ENCODE measurements around the gene MRPL53. TPM values are rescaled to one million over a fixed set of nuclear protein-coding genes. Genes with fewer than 3 reads are reported as not detected.

MRPL53 gene
- total and polyA plus RNA-seq, 2 of the 8 experiments (the other 6 are each of a cell fraction or from before 2014, with no cell fraction given): 36.6 to 46.3 TPM

- H3K18ac ChIP-seq (ENCODE audit: extremely low read depth, low read length): no peak overlapping the region
- H4K91ac ChIP-seq (replicated peaks; ENCODE audit: insufficient read length, low read length): no peak overlapping the region
- H3K27me3 ChIP-seq (replicated peaks in 1 of 4; ENCODE audit: control insufficient read depth in 3 of 4, extremely low read depth in 1 of 4, insufficient read depth in 3 of 4, low read length in 3 of 4): 0 out of 7 replicates have a peak, but pooled peaks cover 0 to 2% (median 0%) of the 10 kb centered on the region in 4 experiments
- no peak overlapping the region for H4K5ac ChIP-seq (ENCODE audit: insufficient read length, low read depth, low read length)
- no peak overlapping the region for H2BK20ac ChIP-seq (ENCODE audit: low read length)
- WGBS, 2 experiments (ENCODE audit: extremely low coverage in 1 of 2, insufficient coverage in 1 of 2, insufficient read length in 1 of 2, insufficient replicate concordance in 2 of 2, low coverage in 1 of 2, low lambda C conversion rate in 2 of 2, missing lambda C conversion rate in 1 of 2): 88% methylated on average over 10 of the region's 14 CpGs; no CpG with 5 or more reads in 1 of the 2 experiments
- no peak overlapping the region for H3K23ac ChIP-seq (ENCODE audit: insufficient read length)
- H3K4me2 ChIP-seq (ENCODE audit: insufficient read depth in 1 of 2, low read depth in 2 of 2, low read length in 2 of 2): no peak overlapping the region
- H3K4me1 ChIP-seq (replicated peaks in 1 of 4; ENCODE audit: control insufficient read depth in 3 of 4, insufficient read depth in 4 of 4, low read length in 3 of 4): peaks cover 0 to 5% (median 2%) of the 10 kb centered on the region in 4 experiments; a peak in 3 of 7 replicates
- H2AFZ ChIP-seq (ENCODE audit: low read length): no peak overlapping the region
- peaks cover 8% of the 10 kb centered on the region for H3K23me2 ChIP-seq (ENCODE audit: low read depth, low read length)
- no peak overlapping the region for H2BK12ac ChIP-seq (ENCODE audit: low read depth, low read length)
- H3K9ac ChIP-seq (replicated peaks in 1 of 4; ENCODE audit: extremely low read depth in 1 of 4, low read depth in 3 of 4, low read length in 3 of 4): no peak overlapping the region
- peaks cover 13 to 62% (median 47%) of the 10 kb centered on the region in 4 experiments; a peak in 7 of 8 replicates for H3K36me3 ChIP-seq (ENCODE audit: control insufficient read depth in 2 of 4, insufficient read depth in 4 of 4, low read length in 3 of 4)
- no peaks in the 10 kb centered on the region for H3K9me3 ChIP-seq (ENCODE audit: insufficient read depth in 2 of 2, low read depth in 1 of 2, low read length in 1 of 2)
- H3K27ac ChIP-seq (ENCODE audit: low read depth, low read length): no peak overlapping the region
- peaks cover 4% of the 10 kb centered on the region; the same call in 1 of the 2 replicates for H3K79me1 ChIP-seq (ENCODE audit: low read depth, low read length)
- CTCF ChIA-PET (ENCODE audit: partially characterized antibody): interaction anchor here (0.9 kb wide), 2 partner anchors 13 to 34 kb away, joined by 3 read pairs; no protein-coding TSS in a partner anchor
- no peak overlapping the region for H3K56ac ChIP-seq (replicated peaks; ENCODE audit: insufficient read length, low read depth, low read length)
- FAIRE-seq (no peak), DNase-seq (ENCODE audit: low read depth in 1 of 2, low spot score in 2 of 2) (no peak)
- POLR2A ChIA-PET (ENCODE audit: partially characterized antibody): interaction anchor here (2.0 to 5.5 kb wide), 3 partner anchors 10 to 18 kb away, joined by 6 to 42 read pairs (median 27); no protein-coding TSS in a partner anchor
- no peak overlapping the region for H3K4ac ChIP-seq (replicated peaks; ENCODE audit: insufficient read length, low read depth, low read length)
- H2AK5ac ChIP-seq (ENCODE audit: low read depth, low read length): no peak overlapping the region
- H3K79me2 ChIP-seq (ENCODE audit: control insufficient read depth in 1 of 2, insufficient read depth in 2 of 2, low read length in 2 of 2): no peaks in the 10 kb centered on the region
- no peak overlapping the region for H3K4me3 ChIP-seq (ENCODE audit: extremely low read depth in 1 of 4, insufficient read depth in 2 of 4, low read depth in 3 of 4, low read length in 4 of 4)
- H3K14ac ChIP-seq (ENCODE audit: insufficient read length): no peak overlapping the region
- H2BK120ac ChIP-seq (replicated peaks; ENCODE audit: low read depth, low read length): no peak overlapping the region
- H2BK5ac ChIP-seq (ENCODE audit: low read depth, low read length): no peak overlapping the region
- no peak overlapping the region for H2BK15ac ChIP-seq (ENCODE audit: low read length)
- no peak for TF ChIP-seq SAP30 (IDR thresholded peaks at IDR 0.05; ENCODE audit: insufficient read depth, insufficient replicate concordance, low read length)
- TF ChIP-seq NRF1 (IDR thresholded peaks at IDR 0.05; ENCODE audit: low read depth, low read length): no peak
- no peak for TF ChIP-seq EZH2 (IDR thresholded peaks at IDR 0.05; ENCODE audit: low read depth, low read length, severe bottlenecking)
- no peak for TF ChIP-seq KDM5A (IDR thresholded peaks at IDR 0.05; ENCODE audit: low read length)
- no peak for TF ChIP-seq SRF (IDR thresholded peaks at IDR 0.05; ENCODE audit: low read depth, low read length)
- peaks cover 4 to 18% of the 10 kb centered on the region in 2 experiments for H4K20me1 ChIP-seq (replicated peaks in 1 of 2; ENCODE audit: control insufficient read depth in 1 of 2, insufficient read depth in 2 of 2, low read length in 2 of 2)
- no peak overlapping the region for H4K8ac ChIP-seq (ENCODE audit: extremely low read depth, insufficient read depth, low read length)
Observed at GRCh38 chr2:74426181-74426758, 46.2 kb downstream of the MRPL53 start.
